Measurements from ENCODE around the gene OR3A2. TPM values are rescaled to one million over a fixed set of nuclear protein-coding genes. Genes with fewer than 3 reads are reported as not detected.
"Not testable (repeated sequence)": the region's sequence is repeated elsewhere in the genome, so short reads cannot be mapped to it uniquely, and the experiment has no call there.

OR3A2 gene
- total RNA-seq, 2 experiments from 2014 or later, result 2.3 to 2.5 TPM

DNA sequence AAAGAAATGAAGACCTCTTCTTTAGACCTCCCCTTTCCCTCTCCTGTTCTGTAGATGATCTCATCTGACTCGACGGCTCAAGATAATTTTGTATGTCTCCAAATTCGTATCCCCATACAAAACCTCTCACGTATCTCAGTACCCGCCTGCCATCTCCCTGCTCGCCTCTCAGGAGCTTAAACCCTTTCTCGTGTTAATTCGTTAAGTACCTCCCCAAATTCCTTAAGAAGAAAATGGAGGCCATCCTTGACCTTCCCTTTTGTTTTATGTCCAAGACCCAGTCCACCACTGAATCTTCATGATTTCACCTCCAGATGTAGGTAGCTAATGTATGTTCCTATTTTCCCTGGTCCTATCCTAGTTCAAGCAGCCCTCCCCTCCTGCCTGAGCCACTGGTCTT is 129.5 kb downstream of the OR3A2 start:
- DNase-seq, result no peak
- H3K4me1 Mint-ChIP-seq, result no peaks in the 10 kb centered on the region
- H3K9me3 Mint-ChIP-seq (ENCODE audit: low read depth), result no peaks in the 10 kb centered on the region
- no peak for ATAC-seq
- no peak overlapping the region for H3K4me3 Mint-ChIP-seq
- CTCF ChIA-PET, result no interaction called here
- H3K27ac Mint-ChIP-seq, result no peak overlapping the region
- H3K27me3 Mint-ChIP-seq, result no peaks in the 10 kb centered on the region
- H3K36me3 Mint-ChIP-seq, result no peaks in the 10 kb centered on the region

DNA sequence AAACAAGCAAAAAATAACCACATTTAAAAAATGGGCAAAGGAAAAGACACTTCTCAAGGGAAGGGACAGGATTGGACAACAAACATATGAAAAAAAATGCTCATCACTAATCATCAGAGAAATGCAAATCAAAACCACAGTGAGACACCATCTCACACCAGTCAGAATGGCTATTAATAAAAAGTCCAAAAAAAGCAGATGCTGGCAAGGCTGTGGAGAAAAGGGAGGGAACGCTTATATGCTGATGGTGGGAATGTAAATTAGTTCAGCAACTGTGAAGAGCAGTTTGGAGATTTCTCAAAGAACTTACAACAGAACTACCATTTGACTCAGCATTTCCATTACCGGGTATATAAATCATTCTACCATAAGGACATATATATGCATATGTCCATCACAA is 137.1 kb downstream of the OR3A2 start:
- ATAC-seq; H3K36me3 Mint-ChIP-seq; H3K27ac Mint-ChIP-seq; H3K9me3 Mint-ChIP-seq (ENCODE audit: low read depth); H3K4me3 Mint-ChIP-seq; H3K4me1 Mint-ChIP-seq; DNase-seq; H3K27me3 Mint-ChIP-seq; CTCF ChIA-PET: not testable (repeated sequence)

DNA sequence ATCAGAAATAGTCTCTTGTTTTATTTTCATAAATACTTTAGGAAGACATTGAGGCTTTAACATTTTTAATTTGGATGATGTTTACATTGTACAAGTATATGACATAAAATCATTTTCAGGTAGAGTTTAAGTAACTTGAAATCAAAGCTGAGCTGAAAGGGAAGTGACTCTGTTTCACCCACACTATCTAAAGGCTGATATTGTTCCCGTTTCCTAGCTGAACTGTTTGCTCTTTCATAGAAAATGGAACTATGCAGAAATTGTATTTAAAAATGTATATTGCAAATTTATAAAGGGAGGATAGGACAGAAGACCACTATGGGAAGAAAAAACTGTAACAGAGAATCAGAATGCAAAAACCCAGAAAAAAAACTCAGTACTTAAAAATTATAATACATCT is 141.3 kb downstream of the OR3A2 start:
- ATAC-seq; H3K27ac Mint-ChIP-seq; H3K36me3 Mint-ChIP-seq; DNase-seq; CTCF ChIA-PET; H3K4me3 Mint-ChIP-seq; H3K9me3 Mint-ChIP-seq (ENCODE audit: low read depth); H3K27me3 Mint-ChIP-seq; H3K4me1 Mint-ChIP-seq: not testable (repeated sequence)

DNA sequence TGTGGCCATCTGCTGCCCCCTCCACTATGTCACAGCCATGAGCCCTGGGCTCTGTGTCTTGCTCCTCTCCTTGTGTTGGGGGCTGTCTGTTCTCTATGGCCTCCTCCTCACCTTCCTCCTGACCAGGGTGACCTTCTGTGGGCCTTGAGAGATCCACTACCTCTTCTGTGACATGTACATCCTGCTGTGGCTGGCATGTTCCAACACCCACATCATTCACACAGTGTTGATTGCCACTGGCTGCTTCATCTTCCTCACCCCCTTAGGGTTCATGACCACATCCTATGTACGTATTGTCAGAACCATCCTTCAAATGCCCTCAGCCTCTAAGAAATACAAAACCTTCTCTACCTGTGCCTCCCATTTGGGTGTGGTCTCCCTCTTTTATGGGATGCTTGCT is 145.1 kb downstream of the OR3A2 start:
- H3K4me3 Mint-ChIP-seq; ATAC-seq; H3K9me3 Mint-ChIP-seq (ENCODE audit: low read depth); H3K27ac Mint-ChIP-seq; CTCF ChIA-PET; H3K4me1 Mint-ChIP-seq; H3K36me3 Mint-ChIP-seq; H3K27me3 Mint-ChIP-seq; DNase-seq: not testable (repeated sequence)

DNA sequence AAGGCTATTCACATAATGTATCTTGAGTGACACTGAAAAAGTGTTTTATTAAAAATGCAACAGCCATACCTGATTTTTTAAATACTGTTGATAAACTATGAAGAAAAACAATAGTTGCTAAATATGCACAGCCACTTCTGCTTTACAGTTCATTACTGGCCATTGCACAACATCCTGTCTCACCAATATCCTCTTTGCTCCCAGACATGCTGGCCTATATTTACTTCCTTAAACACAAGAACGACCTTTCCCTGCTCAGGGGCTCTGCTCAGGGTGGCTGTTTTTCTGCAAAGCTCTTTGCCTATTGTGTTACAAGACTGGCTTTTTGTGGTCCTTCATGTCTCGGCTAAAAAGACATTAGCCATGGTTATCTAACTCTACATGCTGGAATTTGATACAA is 147.4 kb downstream of the OR3A2 start:
- ATAC-seq; H3K4me1 Mint-ChIP-seq; H3K27me3 Mint-ChIP-seq; H3K4me3 Mint-ChIP-seq; H3K36me3 Mint-ChIP-seq; H3K9me3 Mint-ChIP-seq (ENCODE audit: low read depth); H3K27ac Mint-ChIP-seq; CTCF ChIA-PET; DNase-seq: not testable (repeated sequence)

DNA sequence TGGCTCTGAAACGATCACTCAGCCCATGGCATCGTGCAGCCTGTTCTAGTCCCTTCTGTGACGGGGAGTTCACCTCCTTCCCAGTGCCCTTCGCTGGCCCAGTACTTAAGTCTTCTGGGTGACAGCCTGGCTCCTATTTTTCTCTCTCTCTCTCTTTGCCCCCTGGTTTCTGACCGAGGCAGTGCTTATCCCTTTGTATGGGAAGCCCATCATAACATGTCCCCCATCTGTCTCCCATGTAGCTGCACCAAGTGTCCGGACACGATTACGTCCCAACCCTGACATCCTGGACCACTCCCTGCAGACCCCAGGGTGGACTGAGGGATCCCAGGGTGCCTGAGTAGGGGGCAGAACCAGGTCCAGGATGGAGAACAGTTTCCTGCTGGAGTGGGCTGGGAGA is 153.8 kb downstream of the OR3A2 start:
- H3K9me3 Mint-ChIP-seq (ENCODE audit: low read depth); H3K4me3 Mint-ChIP-seq; H3K36me3 Mint-ChIP-seq; CTCF ChIA-PET; ATAC-seq; H3K27me3 Mint-ChIP-seq; H3K27ac Mint-ChIP-seq; H3K4me1 Mint-ChIP-seq; DNase-seq: not testable (repeated sequence)

Other genes starting within 250 kb of the OR3A2 start
- gene OR1A2, start 188.8 kb downstream of the OR3A2 start, total RNA-seq, result not detected
- not detected for gene OR1A1, start 178.6 kb downstream of the OR3A2 start, total RNA-seq
- gene OR3A1, start 87.9 kb downstream of the OR3A2 start, total RNA-seq, result under 1 TPM; 0.20 to 0.23 TPM
- gene OR1E1, start 12.1 kb upstream of the OR3A2 start, total RNA-seq, result not detected
- gene OR3A3, start 25.1 kb upstream of the OR3A2 start, total RNA-seq, result not detected
- gene OR1E2, start 47.5 kb upstream of the OR3A2 start, total RNA-seq, result not detected
- under 1 TPM in 1 of 2 experiments, not detected in 1; 0.67 TPM for gene SPATA22, start 85.5 kb upstream of the OR3A2 start, total RNA-seq
- not detected for gene ASPA, start 89.7 kb upstream of the OR3A2 start, total RNA-seq
- under 1 TPM; 0.41 to 0.98 TPM for gene TRPV3, start 171.5 kb upstream of the OR3A2 start, total RNA-seq
- gene TRPV1, start 223.1 kb upstream of the OR3A2 start, total RNA-seq, result 1 to 10 TPM; 5.3 to 5.4 TPM
- gene SHPK, start 249.9 kb upstream of the OR3A2 start, total RNA-seq, result 10 to 100 TPM; 13.4 to 13.9 TPM